ENCODE data around the gene MBOAT1. TPM values are rescaled to one million over a fixed set of nuclear protein-coding genes. Genes with fewer than 3 reads are reported as not detected.

The MBOAT1 gene
- total and polyA plus RNA-seq, 8 donors, result 2.4 to 47.2 (median 12.2) TPM

DNA sequence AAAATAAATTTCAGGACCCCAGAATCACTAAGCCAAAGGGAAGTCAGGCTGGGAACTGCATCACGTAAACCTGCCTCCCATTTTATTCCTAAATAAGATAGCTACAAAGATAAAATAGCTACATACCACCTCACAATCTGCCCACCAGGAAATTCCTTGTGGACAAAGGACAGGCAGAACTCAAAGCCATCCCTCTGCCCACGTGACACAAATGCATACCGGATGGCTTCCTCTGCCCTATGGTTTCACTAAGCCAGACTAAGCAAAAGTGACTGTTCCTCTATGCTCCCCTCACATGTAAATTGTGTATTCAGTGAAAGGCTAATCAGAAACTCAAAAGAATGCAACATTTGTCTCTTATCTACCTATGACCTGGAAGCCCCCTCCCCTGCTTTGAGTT lies 15.0 kb downstream of the MBOAT1 start:
- Histone ChIP-seq H3K9me3 (no peaks in the 10 kb centered on the region), H3K4me1 (peaks cover 15 to 54% (median 38%) of the 10 kb centered on the region in 4 donors), H3K4me3 (no peak overlapping the region), H3K27me3 (no peaks in the 10 kb centered on the region), H3K36me3 (no peaks in the 10 kb centered on the region), H3K27ac (no peak overlapping the region)
- no peak for TF ChIP-seq POLR2A (IDR thresholded peaks at IDR 0.05)
- no peak for TF ChIP-seq POLR2AphosphoS5 (IDR thresholded peaks at IDR 0.05)
- TF ChIP-seq EP300 (IDR thresholded peaks at IDR 0.05), result no peak
- TF ChIP-seq, protein P1, sequence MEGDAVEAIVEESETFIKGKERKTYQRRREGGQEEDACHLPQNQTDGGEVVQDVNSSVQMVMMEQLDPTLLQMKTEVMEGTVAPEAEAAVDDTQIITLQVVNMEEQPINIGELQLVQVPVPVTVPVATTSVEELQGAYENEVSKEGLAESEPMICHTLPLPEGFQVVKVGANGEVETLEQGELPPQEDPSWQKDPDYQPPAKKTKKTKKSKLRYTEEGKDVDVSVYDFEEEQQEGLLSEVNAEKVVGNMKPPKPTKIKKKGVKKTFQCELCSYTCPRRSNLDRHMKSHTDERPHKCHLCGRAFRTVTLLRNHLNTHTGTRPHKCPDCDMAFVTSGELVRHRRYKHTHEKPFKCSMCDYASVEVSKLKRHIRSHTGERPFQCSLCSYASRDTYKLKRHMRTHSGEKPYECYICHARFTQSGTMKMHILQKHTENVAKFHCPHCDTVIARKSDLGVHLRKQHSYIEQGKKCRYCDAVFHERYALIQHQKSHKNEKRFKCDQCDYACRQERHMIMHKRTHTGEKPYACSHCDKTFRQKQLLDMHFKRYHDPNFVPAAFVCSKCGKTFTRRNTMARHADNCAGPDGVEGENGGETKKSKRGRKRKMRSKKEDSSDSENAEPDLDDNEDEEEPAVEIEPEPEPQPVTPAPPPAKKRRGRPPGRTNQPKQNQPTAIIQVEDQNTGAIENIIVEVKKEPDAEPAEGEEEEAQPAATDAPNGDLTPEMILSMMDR (IDR thresholded peaks at IDR 0.05), result no peak
- WGBS, 5 donors, result 56 to 92% (median 76%) methylated on average over 3 of the region's 3 CpGs
- intact Hi-C loops (cut with DNase I; ENCODE audit: low total_unique reads), result no loop called here
- DNase-seq, result no peak

DNA sequence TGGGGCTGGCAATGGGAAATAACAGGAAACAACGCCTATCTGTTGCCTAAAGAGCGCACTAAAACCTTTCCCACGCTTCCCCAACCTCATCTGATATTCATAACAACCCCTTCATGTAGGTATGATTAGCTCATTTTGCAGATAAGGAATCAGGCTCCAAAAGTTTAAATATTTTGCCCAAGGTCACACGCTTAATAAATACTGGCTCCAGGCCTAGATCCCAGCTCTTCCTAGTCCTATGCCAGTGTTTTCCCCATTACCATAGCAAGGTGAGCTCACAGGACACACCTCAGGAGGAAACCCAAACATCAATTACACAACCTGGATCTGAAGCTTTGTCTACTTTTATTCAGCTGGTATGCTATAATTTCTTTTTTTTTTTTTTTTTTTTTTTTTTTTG lies 19.6 kb downstream of the MBOAT1 start:
- TF ChIP-seq, protein P1 (IDR thresholded peaks at IDR 0.05), result no peak
- TF ChIP-seq POLR2AphosphoS5 (IDR thresholded peaks at IDR 0.05), result peak in 2 of 3 donors; percentile 30 to 50
- Histone ChIP-seq H3K27ac (peak overlapping the region; percentile 42 to 73 (median 62)), H3K36me3 (no peaks in the 10 kb centered on the region), H3K4me3 (no peak overlapping the region), H3K4me1 (peaks cover 6 to 30% (median 21%) of the 10 kb centered on the region in 4 donors), H3K27me3 (no peaks in the 10 kb centered on the region), H3K9me3 (no peaks in the 10 kb centered on the region)
- intact Hi-C loops (cut with DNase I; ENCODE audit: low total_unique reads), result no loop called here
- WGBS, 5 donors, result 28 to 68% (median 55%) methylated on average over 4 of the region's 4 CpGs
- peak in 1 of 2 donors; percentile 44 for DNase-seq

DNA sequence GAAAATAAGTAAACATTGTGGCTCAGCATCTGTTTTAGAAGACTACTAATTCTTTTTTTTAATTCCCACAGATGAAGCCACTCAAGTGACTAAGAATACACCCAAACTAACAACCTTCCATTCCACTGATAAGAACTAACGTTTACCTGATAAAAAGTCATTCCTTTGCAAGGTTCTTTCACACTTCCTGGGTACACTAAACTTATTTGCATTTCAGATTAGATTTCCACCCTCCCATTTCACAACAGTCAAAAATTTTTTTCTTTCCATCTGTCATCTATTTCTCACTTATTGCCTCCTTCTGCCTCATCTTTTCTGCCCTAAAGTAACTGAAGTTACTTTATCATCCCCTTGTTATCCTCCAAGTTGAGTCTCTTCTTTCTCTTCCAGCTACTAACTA lies 20.3 kb downstream of the MBOAT1 start:
- H3K36me3 ChIP-seq, result no peaks in the 10 kb centered on the region
- no peak for DNase-seq
- H3K27me3 ChIP-seq, result no peaks in the 10 kb centered on the region
- H3K27ac ChIP-seq, result peak overlapping the region in 4 of 5 donors; percentile 49 to 73 (median 63)
- 8 to 42% (median 32%) methylated on average over 1 of the region's 1 CpG for WGBS, 5 donors
- TF ChIP-seq POLR2AphosphoS5 (IDR thresholded peaks at IDR 0.05) (peak in 1 of 3 donors; percentile 70), EP300 (IDR thresholded peaks at IDR 0.05) (no peak), POLR2A (IDR thresholded peaks at IDR 0.05) (no peak)
- TF ChIP-seq, protein P1 (IDR thresholded peaks at IDR 0.05), result no peak
- H3K9me3 ChIP-seq, result no peaks in the 10 kb centered on the region
- intact Hi-C loops (cut with DNase I; ENCODE audit: low total_unique reads), result no loop called here
- H3K4me3 ChIP-seq, result no peak overlapping the region
- H3K4me1 ChIP-seq, result peaks cover 6 to 34% (median 21%) of the 10 kb centered on the region in 4 donors

DNA sequence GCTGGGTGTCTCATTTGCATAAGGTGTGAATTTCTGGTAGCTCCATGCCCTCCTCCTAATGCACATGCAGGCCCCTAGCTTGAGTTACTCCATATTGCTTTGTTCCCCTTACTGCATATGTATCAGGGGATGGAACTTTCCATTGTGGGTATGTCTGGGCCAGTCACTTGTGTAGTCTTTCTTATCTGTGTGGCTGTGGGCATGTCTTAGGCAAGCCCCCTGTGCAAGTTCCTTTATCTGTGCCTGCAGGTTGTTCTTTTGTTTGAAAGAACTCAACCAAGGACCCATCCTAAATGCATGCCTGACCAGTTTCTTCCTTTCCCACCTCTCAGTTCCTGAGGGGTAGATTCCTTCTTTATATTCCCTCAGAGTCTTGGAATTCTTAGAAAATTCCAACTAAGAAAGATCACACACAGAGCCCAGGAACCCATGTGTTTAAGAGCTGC lies 23.6 kb downstream of the MBOAT1 start:
- intact Hi-C loops (cut with DNase I; ENCODE audit: low total_unique reads), result no loop called here
- no peak overlapping the region for H3K27ac ChIP-seq
- H3K27me3 ChIP-seq, result no peaks in the 10 kb centered on the region
- DNase-seq, result no peak
- H3K9me3 ChIP-seq, result no peaks in the 10 kb centered on the region
- H3K4me1 ChIP-seq, result peaks cover 11 to 34% (median 22%) of the 10 kb centered on the region in 4 donors
- H3K4me3 ChIP-seq, result no peak overlapping the region
- TF ChIP-seq, protein P1 (IDR thresholded peaks at IDR 0.05), result no peak
- TF ChIP-seq POLR2AphosphoS5 (IDR thresholded peaks at IDR 0.05) (no peak), EP300 (IDR thresholded peaks at IDR 0.05) (no peak), POLR2A (IDR thresholded peaks at IDR 0.05) (no peak)
- peaks cover 0 to 7% (median 0%) of the 10 kb centered on the region in 4 donors for H3K36me3 ChIP-seq

Data from stomach (tissue), 9 donors.